Measurements from ENCODE around the gene MBD6.

- TF ChIP-seq, protein P1, sequence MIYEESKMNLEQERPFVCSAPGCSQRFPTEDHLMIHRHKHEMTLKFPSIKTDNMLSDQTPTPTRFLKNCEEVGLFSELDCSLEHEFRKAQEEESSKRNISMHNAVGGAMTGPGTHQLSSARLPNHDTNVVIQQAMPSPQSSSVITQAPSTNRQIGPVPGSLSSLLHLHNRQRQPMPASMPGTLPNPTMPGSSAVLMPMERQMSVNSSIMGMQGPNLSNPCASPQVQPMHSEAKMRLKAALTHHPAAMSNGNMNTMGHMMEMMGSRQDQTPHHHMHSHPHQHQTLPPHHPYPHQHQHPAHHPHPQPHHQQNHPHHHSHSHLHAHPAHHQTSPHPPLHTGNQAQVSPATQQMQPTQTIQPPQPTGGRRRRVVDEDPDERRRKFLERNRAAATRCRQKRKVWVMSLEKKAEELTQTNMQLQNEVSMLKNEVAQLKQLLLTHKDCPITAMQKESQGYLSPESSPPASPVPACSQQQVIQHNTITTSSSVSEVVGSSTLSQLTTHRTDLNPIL (CRISPR knock-in tag; IDR thresholded peaks at IDR 0.05; ENCODE audit: low read depth): no peak
- TF ChIP-seq ARNTL (CRISPR knock-in tag; IDR thresholded peaks at IDR 0.05; ENCODE audit: borderline replicate concordance, low read depth): no peak
- TF ChIP-seq RARB (CRISPR knock-in tag; IDR thresholded peaks at IDR 0.05): no peak
- TF ChIP-seq PPARA (CRISPR knock-in tag; IDR thresholded peaks at IDR 0.05; ENCODE audit: borderline replicate concordance): no peak
- no peak for TF ChIP-seq CSDC2 (CRISPR knock-in tag; IDR thresholded peaks at IDR 0.05)
- TF ChIP-seq PATZ1 (CRISPR knock-in tag; IDR thresholded peaks at IDR 0.05; ENCODE audit: borderline replicate concordance): no peak
- TF ChIP-seq TSHZ2 (CRISPR knock-in tag; IDR thresholded peaks at IDR 0.05): no peak
- no peak for TF ChIP-seq CSRNP3 (CRISPR knock-in tag; IDR thresholded peaks at IDR 0.05)
- no peak for TF ChIP-seq ZFP30 (CRISPR knock-in tag; IDR thresholded peaks at IDR 0.05)
- TF ChIP-seq ZNF70 (CRISPR knock-in tag; IDR thresholded peaks at IDR 0.05): no peak
- no peak for TF ChIP-seq ISL1 (CRISPR knock-in tag; IDR thresholded peaks at IDR 0.05)
Measured at GRCh38 chr12:57514720-57515407, 7.8 kb upstream of the MBD6 start.

Measured in SK-N-SH treated with all-trans-retinoic acid at 6 μM for 48 hours (cell line).